Gastrocnemius medialis (tissue), 4 donors: ENCODE results near the gene ZBTB46.

Source experiments
- POLR2A ChIP-seq, 2 donors: fragments of 450-650 bp; IDR thresholded peaks; one replicate each; pipeline ENCODE4 v1.6.1; 2017; ENCODE audit warnings: antibody characterized with exemption in 2 of 2, mild to moderate bottlenecking in 2 of 2, moderate library complexity in 2 of 2
- TF ChIP-seq, protein P1 (sequence below), 5 experiments: fragments of 450-650 bp in 3 of 5; fragments of 200-600 bp in 2 of 5; sonication (generic) in 2 of 5; IDR thresholded peaks in 4 of 5; conservative IDR thresholded peaks in 1 of 5; 1 replicate in 4 of 5; 2 replicates in 1 of 5; pipeline ENCODE4 v1.5.1; 2016 to 2019; ENCODE audit warnings: antibody characterized with exemption in 5 of 5, mild to moderate bottlenecking in 3 of 5, moderate library complexity in 3 of 5

DNA sequence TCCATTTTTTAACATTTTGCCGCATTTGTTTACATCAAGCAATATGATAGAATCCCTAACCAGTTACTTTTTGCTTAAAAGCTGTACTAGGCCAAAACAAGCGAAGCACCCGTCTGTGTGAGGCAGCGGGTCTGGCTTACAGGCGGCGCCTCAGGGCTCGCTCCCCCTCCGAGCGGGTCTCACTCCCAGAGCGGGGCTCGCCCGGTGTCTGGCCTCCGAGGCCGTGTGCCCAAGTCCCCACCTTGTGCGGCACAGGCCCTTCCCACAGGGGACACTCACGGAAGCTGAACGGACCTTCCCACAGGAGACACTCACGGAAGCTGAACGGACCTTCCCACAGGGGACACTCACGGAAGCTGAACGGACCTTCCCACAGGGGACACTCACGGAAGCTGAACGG lies 23.4 kb downstream of the ZBTB46 start:
- TF ChIP-seq, protein P1, sequence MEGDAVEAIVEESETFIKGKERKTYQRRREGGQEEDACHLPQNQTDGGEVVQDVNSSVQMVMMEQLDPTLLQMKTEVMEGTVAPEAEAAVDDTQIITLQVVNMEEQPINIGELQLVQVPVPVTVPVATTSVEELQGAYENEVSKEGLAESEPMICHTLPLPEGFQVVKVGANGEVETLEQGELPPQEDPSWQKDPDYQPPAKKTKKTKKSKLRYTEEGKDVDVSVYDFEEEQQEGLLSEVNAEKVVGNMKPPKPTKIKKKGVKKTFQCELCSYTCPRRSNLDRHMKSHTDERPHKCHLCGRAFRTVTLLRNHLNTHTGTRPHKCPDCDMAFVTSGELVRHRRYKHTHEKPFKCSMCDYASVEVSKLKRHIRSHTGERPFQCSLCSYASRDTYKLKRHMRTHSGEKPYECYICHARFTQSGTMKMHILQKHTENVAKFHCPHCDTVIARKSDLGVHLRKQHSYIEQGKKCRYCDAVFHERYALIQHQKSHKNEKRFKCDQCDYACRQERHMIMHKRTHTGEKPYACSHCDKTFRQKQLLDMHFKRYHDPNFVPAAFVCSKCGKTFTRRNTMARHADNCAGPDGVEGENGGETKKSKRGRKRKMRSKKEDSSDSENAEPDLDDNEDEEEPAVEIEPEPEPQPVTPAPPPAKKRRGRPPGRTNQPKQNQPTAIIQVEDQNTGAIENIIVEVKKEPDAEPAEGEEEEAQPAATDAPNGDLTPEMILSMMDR (IDR thresholded peaks at IDR 0.05 in 4 of 5, conservative IDR thresholded peaks at IDR 0.05 in 1 of 5): no peak
- no peak for TF ChIP-seq POLR2A (IDR thresholded peaks at IDR 0.05)
